ENCODE measurements around the gene PAPLN.

GRCh38 chr14:73255005-73255400 is 17.7 kb downstream of the PAPLN start:
- TF ChIP-seq, protein P1, sequence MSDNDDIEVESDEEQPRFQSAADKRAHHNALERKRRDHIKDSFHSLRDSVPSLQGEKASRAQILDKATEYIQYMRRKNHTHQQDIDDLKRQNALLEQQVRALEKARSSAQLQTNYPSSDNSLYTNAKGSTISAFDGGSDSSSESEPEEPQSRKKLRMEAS (IDR thresholded peaks at IDR 0.05; ENCODE audit: low read depth, low read length), result no peak
- TF ChIP-seq POLR2A (IDR thresholded peaks at IDR 0.05; ENCODE audit: extremely low read depth, insufficient read length), result no peak
- TF ChIP-seq, protein P2, sequence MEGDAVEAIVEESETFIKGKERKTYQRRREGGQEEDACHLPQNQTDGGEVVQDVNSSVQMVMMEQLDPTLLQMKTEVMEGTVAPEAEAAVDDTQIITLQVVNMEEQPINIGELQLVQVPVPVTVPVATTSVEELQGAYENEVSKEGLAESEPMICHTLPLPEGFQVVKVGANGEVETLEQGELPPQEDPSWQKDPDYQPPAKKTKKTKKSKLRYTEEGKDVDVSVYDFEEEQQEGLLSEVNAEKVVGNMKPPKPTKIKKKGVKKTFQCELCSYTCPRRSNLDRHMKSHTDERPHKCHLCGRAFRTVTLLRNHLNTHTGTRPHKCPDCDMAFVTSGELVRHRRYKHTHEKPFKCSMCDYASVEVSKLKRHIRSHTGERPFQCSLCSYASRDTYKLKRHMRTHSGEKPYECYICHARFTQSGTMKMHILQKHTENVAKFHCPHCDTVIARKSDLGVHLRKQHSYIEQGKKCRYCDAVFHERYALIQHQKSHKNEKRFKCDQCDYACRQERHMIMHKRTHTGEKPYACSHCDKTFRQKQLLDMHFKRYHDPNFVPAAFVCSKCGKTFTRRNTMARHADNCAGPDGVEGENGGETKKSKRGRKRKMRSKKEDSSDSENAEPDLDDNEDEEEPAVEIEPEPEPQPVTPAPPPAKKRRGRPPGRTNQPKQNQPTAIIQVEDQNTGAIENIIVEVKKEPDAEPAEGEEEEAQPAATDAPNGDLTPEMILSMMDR (IDR thresholded peaks at IDR 0.05; ENCODE audit: low read depth, low read length), result no peak

Data from NB4 (cell line).